ENCODE results near the gene AFDN. TPM values are rescaled to one million over a fixed set of nuclear protein-coding genes. Genes with fewer than 3 reads are reported as not detected.

Gene AFDN
- polyA plus RNA-seq, 1 experiment = 26.6 TPM

DNA sequence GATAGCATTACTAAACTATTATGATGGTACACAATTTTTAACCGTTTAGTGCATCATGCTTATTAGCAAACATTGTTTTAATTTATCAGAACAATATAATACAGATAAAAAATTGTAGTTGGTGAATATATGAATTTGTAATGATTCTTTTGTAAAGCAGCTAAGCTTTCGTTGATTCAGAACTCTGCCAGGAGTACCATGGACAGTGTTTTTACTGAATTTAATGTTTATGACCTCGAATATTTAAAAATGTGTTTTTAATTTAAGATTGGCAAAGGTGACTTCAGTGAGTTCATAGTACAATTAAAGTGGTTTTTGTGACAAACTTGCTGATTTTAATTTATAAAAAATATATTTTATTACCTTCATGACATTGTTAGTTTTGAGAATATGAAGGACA is 10.0 kb downstream of the AFDN start:
- POLR2A ChIA-PET = no interaction called here
- Histone ChIP-seq H3K4me3 (ENCODE audit: low read depth, low read length) (no peak overlapping the region), H3K27ac (ENCODE audit: low read depth, low read length) (no peak overlapping the region), H3K27me3 (ENCODE audit: control insufficient read depth, insufficient read depth, low read length) (no peaks in the 10 kb centered on the region), H3K9me3 (ENCODE audit: control insufficient read depth, insufficient read depth, low read length) (no peaks in the 10 kb centered on the region)
- CTCF ChIA-PET = no interaction called here
- TF ChIP-seq, protein P1, sequence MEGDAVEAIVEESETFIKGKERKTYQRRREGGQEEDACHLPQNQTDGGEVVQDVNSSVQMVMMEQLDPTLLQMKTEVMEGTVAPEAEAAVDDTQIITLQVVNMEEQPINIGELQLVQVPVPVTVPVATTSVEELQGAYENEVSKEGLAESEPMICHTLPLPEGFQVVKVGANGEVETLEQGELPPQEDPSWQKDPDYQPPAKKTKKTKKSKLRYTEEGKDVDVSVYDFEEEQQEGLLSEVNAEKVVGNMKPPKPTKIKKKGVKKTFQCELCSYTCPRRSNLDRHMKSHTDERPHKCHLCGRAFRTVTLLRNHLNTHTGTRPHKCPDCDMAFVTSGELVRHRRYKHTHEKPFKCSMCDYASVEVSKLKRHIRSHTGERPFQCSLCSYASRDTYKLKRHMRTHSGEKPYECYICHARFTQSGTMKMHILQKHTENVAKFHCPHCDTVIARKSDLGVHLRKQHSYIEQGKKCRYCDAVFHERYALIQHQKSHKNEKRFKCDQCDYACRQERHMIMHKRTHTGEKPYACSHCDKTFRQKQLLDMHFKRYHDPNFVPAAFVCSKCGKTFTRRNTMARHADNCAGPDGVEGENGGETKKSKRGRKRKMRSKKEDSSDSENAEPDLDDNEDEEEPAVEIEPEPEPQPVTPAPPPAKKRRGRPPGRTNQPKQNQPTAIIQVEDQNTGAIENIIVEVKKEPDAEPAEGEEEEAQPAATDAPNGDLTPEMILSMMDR (IDR thresholded peaks at IDR 0.05; ENCODE audit: low read depth, low read length) = no peak
- no peak for DNase-seq (ENCODE audit: low read depth, low spot score)

DNA sequence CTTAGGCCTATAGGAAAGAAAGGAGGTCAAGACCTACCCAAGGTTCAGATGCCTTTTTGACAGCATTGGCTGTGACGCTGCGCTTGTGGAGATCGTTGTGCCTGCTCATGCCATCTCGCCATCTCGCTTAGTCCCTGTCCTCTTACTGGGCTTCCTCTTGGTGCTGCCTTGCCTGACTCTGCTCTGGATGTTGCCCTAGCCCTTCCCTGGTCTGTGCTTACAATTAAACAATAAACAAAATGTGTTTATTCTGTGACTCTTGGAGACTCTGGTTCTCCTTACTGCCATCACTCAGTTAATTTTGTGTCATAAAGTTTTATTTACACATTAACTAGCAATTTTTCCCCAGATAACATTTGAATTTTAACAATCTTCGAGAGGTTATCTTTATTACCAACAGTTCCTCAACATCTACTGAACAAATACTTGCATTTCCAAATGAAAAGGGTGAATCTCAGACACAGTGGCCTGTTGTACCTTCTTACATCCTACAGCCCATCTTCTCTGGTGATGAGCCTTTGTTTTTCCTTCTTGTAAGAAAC is 11.6 kb downstream of the AFDN start:
- no peak for DNase-seq (ENCODE audit: low read depth, low spot score)
- no peak overlapping the region for H3K27ac ChIP-seq (ENCODE audit: low read depth, low read length)
- no peak overlapping the region for H3K4me3 ChIP-seq (ENCODE audit: low read depth, low read length)
- TF ChIP-seq, protein P1 (IDR thresholded peaks at IDR 0.05; ENCODE audit: low read depth, low read length) = no peak
- CTCF ChIA-PET = no interaction called here
- no peaks in the 10 kb centered on the region for H3K9me3 ChIP-seq (ENCODE audit: control insufficient read depth, insufficient read depth, low read length)
- no peaks in the 10 kb centered on the region for H3K27me3 ChIP-seq (ENCODE audit: control insufficient read depth, insufficient read depth, low read length)
- POLR2A ChIA-PET = no interaction called here

GRCh38 chr6:167839343-167839742 is 12.6 kb downstream of the AFDN start:
- DNase-seq (ENCODE audit: low read depth, low spot score) = no peak
- ChIA-PET POLR2A (no interaction called here), CTCF (no interaction called here)
- TF ChIP-seq, protein P1 (IDR thresholded peaks at IDR 0.05; ENCODE audit: low read depth, low read length) = no peak
- Histone ChIP-seq H3K9me3 (ENCODE audit: control insufficient read depth, insufficient read depth, low read length) (no peaks in the 10 kb centered on the region), H3K27me3 (ENCODE audit: control insufficient read depth, insufficient read depth, low read length) (no peaks in the 10 kb centered on the region), H3K4me3 (ENCODE audit: low read depth, low read length) (no peak overlapping the region), H3K27ac (ENCODE audit: low read depth, low read length) (no peak overlapping the region)

GRCh38 chr6:167839755-167840154 is 13.0 kb downstream of the AFDN start:
- CTCF ChIA-PET = interaction anchor here (0.6 kb wide), 1 partner anchor 9 kb away, joined by 3 read pairs; no protein-coding TSS in a partner anchor
- no peak overlapping the region for H3K4me3 ChIP-seq (ENCODE audit: low read depth, low read length)
- H3K27me3 ChIP-seq (ENCODE audit: control insufficient read depth, insufficient read depth, low read length) = no peaks in the 10 kb centered on the region
- TF ChIP-seq, protein P1 (IDR thresholded peaks at IDR 0.05; ENCODE audit: low read depth, low read length) = no peak
- POLR2A ChIA-PET = no interaction called here
- H3K9me3 ChIP-seq (ENCODE audit: control insufficient read depth, insufficient read depth, low read length) = no peaks in the 10 kb centered on the region
- no peak for DNase-seq (ENCODE audit: low read depth, low spot score)
- no peak overlapping the region for H3K27ac ChIP-seq (ENCODE audit: low read depth, low read length)

- CTCF ChIA-PET = interaction anchor here (0.6 kb wide), 1 partner anchor 9 kb away, joined by 3 read pairs; no protein-coding TSS in a partner anchor
- POLR2A ChIA-PET = no interaction called here
- no peaks in the 10 kb centered on the region for H3K9me3 ChIP-seq (ENCODE audit: control insufficient read depth, insufficient read depth, low read length)
- no peak overlapping the region for H3K4me3 ChIP-seq (ENCODE audit: low read depth, low read length)
- TF ChIP-seq, protein P1 (IDR thresholded peaks at IDR 0.05; ENCODE audit: low read depth, low read length) = no peak
- H3K27me3 ChIP-seq (ENCODE audit: control insufficient read depth, insufficient read depth, low read length) = no peaks in the 10 kb centered on the region
- no peak for DNase-seq (ENCODE audit: low read depth, low spot score)
- H3K27ac ChIP-seq (ENCODE audit: low read depth, low read length) = no peak overlapping the region
These were observed 13.4 kb downstream of the AFDN start for GRCh38 chr6:167840160-167840525.
